ENCODE data around the gene RPL41.
"Not testable (repeated sequence)": the region's sequence is repeated elsewhere in the genome, so short reads cannot be mapped to it uniquely, and the experiment has no call there.

Gene RPL41

GRCh38 chr12:56103066-56103711 lies 13.2 kb upstream of the RPL41 start:
- no peak for DNase-seq (ENCODE audit: low read depth)

DNA sequence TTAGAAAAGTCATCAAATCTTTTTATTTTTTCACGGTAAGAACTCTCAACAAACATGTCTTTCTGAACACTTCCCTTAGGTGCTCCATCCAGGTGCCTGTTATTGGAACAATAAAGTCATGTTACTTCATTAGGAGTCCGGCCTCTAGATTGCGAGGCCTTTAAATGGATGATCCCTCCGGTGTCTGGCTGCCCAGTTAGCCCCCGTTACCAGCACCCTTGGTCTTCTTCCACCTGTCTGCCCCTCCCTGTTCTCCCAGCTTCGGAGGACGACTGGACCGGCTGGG lies 12.7 kb upstream of the RPL41 start:
- no peak for DNase-seq (ENCODE audit: low read depth)

DNA sequence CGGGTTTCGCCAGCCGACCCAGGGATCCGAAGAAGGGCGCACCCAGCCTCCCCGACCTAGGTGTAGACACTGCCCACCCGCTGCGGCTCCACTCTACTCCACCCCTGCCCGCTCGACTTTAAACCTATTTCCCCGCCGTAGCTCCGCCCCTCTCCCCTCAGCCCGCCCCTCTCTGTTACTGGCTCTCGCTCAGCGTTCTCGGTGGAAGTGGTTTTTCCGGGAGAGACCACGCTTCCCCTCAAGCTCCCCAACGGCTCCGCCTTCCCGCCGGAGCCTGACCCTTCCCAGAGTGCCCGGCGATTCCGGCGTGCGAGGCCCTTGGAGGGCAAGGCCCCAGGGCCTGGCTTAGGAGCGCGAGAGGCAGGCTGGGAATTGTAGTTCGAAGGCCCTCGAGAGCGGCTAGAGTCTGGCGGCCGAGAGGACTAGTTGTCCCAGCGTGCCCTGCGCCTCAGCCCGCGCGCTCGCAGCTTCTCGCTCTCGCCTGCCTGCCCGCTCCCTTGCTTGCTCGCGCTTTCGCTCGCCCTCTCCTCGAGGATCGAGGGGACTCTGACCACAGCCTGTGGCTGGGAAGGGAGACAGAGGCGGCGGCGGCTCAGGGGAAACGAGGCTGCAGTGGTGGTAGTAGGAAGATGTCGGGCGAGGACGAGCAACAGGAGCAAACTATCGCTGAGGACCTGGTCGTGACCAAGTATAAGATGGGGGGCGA lies 12.2 kb upstream of the RPL41 start, which contains the start of gene PA2G4:
PA2G4 (plus strand) TSS at position 451 of the 706 bp plus-strand sequence; CDS start at position 630, 179 bp downstream.
- peak; percentile 98 for DNase-seq (ENCODE audit: low read depth)

- DNase-seq (ENCODE audit: low read depth) = no peak
Observed at GRCh38 chr12:56104815-56105608, 11.4 kb upstream of the RPL41 start.

DNA sequence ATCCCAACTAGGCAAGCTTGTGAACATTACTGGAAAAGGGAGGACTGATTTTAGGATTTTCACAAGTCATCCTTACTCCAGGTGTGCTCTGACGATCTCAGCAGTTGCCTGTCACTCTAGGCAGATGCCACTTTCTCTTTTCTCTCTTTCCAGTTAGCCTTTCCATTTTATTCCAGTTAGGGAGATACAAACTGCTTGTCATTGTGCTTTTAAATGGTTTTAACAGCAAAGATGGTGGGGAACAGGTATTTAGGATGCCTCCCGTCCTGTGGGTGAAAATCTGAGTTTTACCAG lies 10.9 kb upstream of the RPL41 start:
- DNase-seq (ENCODE audit: low read depth) = no peak

DNA sequence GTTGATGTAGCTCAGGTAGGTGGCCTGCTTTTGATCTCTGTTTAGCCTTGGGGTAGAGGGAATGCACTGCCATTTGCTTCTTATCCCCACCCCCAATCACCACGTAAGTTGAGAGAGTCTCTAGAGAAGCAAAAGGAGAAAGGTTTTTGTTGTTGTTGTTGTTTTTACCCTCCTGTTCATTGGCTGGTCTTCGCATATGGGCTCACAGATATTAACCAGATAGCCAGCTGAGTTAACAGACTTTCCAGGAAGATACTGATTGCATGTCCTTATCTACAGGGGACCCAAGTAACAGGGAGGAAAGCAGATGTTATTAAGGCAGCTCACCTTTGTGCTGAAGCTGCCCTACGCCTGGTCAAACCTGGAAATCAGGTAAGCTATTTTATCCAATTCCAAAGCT lies 9.2 kb upstream of the RPL41 start:
- no peak for DNase-seq (ENCODE audit: low read depth)

DNA sequence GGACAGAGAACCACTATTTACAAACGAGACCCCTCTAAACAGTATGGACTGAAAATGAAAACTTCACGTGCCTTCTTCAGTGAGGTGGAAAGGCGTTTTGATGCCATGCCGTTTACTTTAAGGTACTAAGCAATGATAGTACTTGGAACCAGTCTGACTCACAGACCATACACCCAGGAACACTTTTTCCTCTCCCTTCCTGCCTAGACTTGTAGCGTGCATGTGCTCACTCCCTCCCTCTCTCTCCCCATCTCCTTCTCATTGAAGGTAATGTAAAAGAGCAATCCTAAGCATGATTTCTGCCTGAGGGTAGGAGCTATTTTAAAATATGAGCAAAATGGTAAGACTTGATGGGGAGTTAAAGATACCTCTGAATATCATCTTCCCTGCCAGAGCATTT lies 5.9 kb upstream of the RPL41 start:
- DNase-seq (ENCODE audit: low read depth) = no peak

DNA sequence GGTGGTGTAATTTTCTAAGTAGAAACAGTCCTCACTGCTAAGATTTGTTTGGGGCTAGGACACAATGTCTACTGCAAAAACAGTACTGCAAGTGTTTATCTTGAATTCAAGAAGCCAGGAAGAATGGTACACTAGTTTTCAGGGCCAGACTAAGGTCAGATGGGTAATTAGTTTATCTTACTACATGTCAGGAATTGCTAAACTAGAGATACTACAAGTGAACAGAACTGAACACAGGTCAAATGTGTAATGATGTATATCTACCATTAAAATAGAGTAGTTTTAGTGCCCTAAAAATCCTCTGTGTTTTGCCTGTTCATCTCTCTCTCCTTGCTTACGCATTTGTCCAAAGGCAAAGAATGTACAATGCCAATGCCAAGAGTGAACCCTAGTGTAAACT lies 2.3 kb upstream of the RPL41 start:
- DNase-seq (ENCODE audit: low read depth) = no peak

- peak; percentile 33 for DNase-seq (ENCODE audit: low read depth)
Observed at GRCh38 chr12:56115329-56115728, 1.1 kb upstream of the RPL41 start.

GRCh38 chr12:56117082-56117706 lies 761 bp downstream of the RPL41 start:
- not testable (repeated sequence) for DNase-seq (ENCODE audit: low read depth)

DNA sequence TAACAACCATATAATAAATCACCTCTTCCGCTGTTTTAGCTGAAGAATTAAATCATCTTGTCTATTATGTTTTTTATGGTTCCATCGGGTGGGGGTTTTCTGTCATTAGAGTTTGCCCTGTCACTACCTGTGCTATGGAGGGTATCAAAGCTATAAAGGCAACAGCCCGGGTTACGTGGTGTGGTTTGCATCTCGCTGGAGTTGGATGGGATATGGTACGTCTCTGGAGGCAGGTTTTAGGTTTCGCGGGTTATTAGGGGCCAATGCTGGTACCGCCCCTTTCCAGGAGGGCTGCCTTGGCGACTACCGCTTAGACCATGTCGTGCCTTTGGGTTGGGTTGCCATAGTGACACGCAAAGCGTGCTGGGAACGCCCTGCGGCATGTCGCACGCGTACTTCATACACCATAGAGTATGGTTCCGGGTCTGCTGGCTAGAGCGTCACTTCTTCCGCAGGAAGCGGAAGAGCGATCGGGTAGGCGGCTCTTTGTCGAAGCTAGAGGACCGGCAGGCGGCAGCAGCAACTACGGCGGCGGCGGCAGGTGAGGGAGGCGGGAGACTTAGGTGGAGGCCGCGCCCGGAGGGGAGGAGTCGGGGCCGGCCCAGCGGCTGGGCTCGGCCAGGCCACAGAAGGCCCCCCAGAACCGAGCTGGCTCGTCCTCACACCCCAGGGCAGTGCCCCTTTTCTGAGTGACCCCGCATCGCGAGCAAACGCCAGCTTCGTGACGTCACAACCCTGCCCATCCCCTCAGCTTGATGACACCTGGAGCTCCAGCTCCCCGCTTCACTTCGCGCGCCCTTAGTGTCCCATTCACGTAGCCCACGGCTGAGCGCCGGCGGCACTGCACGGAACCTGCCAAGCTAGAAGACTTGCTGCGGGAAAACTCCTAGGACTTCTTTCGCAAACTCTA lies 1.6 kb downstream of the RPL41 start, which contains the start of gene ZC3H10:
ZC3H10 (plus strand) TSS at position 489 of the 910 bp plus-strand sequence. CDS start 2,297 bp downstream, outside the sequence.
- peak; percentile 100 for DNase-seq (ENCODE audit: low read depth)

- no peak for DNase-seq (ENCODE audit: low read depth)
Observed at GRCh38 chr12:56118688-56119357, 2.4 kb downstream of the RPL41 start.

- peak; percentile 92 for DNase-seq (ENCODE audit: low read depth)
Observed at GRCh38 chr12:56119361-56119796, 2.9 kb downstream of the RPL41 start.

DNA sequence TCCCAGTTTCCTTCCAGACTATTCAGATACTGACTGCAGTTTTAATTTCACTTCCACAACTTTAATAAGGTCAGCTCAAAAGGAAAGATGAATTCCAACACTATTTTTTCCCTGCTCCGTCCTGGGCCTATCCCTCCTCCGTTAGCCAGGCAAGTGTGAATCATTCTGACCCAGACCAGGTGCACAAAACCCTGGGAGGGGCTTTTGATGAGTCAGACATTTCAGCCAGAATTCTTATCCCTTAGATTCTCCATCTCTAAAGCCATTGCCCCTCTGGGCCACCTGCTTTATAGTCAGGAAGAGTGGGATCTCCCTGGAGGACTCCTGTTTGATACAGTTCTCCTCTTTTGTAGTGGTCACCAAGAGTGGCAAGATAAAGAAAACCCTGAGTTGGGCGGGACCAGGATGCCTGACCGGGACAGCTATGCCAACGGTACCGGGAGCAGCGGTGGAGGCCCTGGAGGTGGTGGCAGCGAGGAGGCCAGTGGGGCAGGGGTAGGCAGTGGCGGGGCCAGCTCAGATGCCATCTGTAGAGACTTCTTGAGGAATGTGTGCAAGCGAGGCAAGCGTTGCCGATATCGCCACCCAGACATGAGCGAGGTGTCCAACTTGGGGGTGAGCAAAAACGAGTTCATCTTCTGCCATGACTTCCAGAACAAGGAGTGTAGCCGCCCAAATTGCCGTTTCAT lies 3.9 kb downstream of the RPL41 start:
- no peak for DNase-seq (ENCODE audit: low read depth)

GRCh38 chr12:56121204-56121870 lies 4.9 kb downstream of the RPL41 start:
- no peak for DNase-seq (ENCODE audit: low read depth)

- DNase-seq (ENCODE audit: low read depth) = peak; percentile 22
Observed at GRCh38 chr12:56122637-56123036, 6.2 kb downstream of the RPL41 start.

GRCh38 chr12:56124133-56124532 lies 7.7 kb downstream of the RPL41 start:
- DNase-seq (ENCODE audit: low read depth) = no peak

- DNase-seq (ENCODE audit: low read depth) = no peak
Observed at GRCh38 chr12:56126732-56127239, 10.4 kb downstream of the RPL41 start.

DNA sequence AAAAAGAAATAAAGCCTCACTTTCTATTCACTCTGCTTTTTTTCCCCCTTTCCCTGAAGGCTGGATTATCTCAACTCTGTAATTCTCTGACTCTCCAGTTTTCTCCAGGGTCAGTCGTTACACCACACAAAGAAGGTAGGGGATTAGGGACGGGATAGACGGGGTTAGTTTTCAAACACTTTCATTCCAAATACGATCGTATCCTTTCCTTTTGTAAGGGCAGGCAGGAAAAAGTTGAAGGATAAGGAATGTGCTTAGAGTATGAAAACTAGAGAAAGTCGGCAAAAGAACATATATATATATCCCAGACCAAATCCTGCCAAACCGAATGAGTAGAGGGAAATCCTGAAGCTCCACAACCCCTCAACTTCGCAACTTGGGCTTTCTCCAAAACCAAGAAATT lies 11.1 kb downstream of the RPL41 start:
- DNase-seq (ENCODE audit: low read depth) = no peak
